ENCODE measurements around the gene MDP1.

MDP1 gene

DNA sequence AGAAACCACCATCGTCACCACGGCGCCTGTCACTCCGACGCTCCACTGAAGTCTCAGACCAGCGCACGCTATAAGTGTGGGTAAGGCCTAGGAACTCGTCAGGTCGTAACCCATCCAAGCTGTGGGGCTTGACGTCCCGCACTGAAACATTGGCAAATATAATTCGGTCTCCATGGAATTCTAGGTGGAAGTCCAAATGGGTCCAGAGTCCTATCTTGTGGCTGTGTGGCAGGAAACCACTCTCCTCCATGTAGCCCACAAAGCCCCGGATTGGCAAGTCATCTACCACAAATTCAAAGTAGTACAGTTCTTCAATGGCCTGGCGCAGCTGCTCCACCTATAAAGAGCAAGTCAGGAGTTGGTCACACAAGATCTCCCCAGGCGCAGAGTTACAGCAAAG lies 22.9 kb downstream of the MDP1 start:
- no peak overlapping the region for H3K4me3 ChIP-seq (ENCODE audit: low read depth, low read length)
- TF ChIP-seq, protein P1, sequence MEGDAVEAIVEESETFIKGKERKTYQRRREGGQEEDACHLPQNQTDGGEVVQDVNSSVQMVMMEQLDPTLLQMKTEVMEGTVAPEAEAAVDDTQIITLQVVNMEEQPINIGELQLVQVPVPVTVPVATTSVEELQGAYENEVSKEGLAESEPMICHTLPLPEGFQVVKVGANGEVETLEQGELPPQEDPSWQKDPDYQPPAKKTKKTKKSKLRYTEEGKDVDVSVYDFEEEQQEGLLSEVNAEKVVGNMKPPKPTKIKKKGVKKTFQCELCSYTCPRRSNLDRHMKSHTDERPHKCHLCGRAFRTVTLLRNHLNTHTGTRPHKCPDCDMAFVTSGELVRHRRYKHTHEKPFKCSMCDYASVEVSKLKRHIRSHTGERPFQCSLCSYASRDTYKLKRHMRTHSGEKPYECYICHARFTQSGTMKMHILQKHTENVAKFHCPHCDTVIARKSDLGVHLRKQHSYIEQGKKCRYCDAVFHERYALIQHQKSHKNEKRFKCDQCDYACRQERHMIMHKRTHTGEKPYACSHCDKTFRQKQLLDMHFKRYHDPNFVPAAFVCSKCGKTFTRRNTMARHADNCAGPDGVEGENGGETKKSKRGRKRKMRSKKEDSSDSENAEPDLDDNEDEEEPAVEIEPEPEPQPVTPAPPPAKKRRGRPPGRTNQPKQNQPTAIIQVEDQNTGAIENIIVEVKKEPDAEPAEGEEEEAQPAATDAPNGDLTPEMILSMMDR (IDR thresholded peaks at IDR 0.05; ENCODE audit: low read depth, low read length), result no peak

DNA sequence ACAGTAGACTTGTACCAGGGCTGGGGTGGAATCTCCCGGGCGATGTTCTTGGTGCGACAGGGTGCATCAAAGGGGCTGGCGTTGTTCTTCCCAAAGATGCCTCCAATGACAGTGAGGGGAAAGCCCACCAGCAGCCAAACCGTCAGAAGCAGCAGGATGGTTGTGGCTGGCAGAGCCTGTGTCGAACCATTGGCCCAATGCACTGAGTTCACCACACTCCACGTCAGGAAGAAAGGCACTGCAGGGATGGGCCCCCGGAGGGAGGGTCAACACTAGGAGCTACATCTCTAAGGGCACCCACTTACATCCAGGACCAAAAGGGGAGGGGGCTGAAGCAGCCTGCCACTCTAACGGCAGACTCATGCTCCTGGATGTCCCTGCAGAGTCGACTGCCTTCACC lies 25.4 kb downstream of the MDP1 start:
- H3K4me3 ChIP-seq (ENCODE audit: low read depth, low read length), result no peak overlapping the region
- TF ChIP-seq, protein P1 (IDR thresholded peaks at IDR 0.05; ENCODE audit: low read depth, low read length), result no peak

DNA sequence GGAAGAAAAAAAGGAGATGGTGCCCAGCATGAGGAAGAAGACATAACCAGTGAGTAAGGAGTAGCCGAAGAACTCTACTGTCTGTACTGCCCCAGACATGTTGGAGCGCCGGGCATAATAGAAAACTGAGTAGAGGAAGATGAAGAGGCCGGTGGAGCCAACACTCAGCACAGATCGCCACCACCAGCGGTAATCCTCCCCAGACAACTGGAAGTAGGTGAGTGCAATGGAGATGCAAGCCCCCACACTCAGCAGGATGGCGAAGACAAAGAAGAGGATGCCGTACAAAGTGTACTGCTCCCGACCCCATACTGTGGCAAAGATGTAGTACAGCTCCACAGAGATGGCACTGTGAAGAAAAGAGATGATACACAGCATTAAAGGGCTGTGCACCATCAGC lies 26.4 kb downstream of the MDP1 start:
- no peak overlapping the region for H3K4me3 ChIP-seq (ENCODE audit: low read depth, low read length)
- TF ChIP-seq, protein P1 (IDR thresholded peaks at IDR 0.05; ENCODE audit: low read depth, low read length), result no peak

DNA sequence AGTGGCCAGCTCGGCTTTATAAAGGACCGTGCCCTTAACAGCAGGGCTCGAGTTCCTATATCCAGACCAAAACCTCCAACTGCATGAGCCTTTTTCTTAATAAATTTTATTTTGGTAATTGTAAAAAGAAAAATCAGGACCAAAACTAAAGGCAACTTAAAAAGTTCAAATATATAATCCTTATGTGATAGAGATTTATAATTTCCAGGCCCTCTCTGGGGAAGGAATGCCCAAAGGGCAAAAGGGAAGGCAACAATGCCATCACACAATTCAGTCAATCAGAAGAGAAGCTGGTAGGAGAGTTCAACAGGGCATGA lies 26.8 kb downstream of the MDP1 start:
- TF ChIP-seq, protein P1 (IDR thresholded peaks at IDR 0.05; ENCODE audit: low read depth, low read length), result no peak
- no peak overlapping the region; the same call in 1 of the 2 replicates for H3K4me3 ChIP-seq (ENCODE audit: low read depth, low read length)

DNA sequence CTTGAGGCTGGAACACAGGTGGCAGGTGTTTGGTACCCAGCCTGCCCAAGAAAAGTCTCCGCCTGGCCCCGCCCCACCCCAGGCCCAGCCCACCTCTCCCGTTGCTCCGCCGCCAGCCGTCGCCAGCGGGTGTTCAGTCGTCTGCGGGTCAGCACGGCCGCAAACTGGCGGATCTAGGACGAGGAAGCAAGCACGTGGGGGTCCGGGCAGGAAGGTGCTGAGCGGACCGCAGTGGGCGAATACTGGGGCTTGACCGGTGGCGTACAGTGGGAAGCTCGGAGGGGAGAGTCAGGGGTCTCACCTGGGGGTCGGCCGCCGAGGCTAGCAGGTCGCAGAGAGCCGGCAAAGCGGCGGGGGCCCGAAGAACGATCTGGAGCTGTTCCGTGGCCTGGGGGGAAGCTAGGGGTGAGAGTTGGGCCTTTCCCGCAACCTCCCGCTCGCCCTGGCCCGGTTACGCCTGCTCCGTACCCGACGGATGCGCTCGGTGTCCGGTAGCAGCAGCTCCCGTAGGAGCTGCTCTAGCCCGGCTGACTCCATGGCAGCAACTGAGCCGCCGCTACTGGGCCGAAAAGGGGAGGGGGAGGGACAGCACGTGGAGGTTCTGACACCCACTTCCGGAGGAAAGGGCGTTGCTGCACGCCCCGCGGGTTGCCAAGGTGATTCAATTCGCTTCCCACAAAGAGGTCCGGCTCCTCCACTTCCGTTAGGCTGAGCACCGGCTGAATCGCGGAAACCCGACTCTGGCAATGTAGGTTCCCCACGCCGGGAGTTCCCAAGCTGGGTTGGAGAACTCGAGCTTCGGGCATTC lies 27.4 kb downstream of the MDP1 start, which contains the start of gene IPO4:
Gene IPO4 (minus strand): TSS at position 566 of the 808 bp plus-strand sequence. CDS start 29 bp downstream, at position 537.
- TF ChIP-seq, protein P1 (IDR thresholded peaks at IDR 0.05; ENCODE audit: low read depth, low read length), result no peak
- H3K4me3 ChIP-seq (ENCODE audit: low read depth, low read length), result peak within 1 kb of the TSS; percentile 78

DNA sequence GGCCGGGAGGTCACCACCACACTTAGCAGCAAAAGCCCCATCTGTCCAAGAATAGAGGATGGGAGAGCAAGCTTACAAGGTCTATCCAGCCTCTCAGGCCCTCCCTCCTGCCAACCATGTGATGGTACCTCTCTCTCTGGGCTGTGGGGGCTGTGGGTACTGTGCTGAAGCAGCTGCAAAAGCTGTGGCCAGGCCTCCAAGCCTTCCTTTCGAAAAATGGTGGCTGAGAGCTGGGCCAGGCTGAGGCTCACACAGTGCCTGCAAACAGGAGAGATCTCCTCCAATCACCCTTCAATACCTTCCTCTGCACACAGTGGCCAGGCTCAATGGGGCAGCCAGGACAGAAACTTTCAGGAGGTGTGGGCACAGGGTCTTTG lies 28.3 kb downstream of the MDP1 start:
- TF ChIP-seq, protein P1 (IDR thresholded peaks at IDR 0.05; ENCODE audit: low read depth, low read length), result no peak
- H3K4me3 ChIP-seq (ENCODE audit: low read depth, low read length), result peak overlapping the region; percentile 78

DNA sequence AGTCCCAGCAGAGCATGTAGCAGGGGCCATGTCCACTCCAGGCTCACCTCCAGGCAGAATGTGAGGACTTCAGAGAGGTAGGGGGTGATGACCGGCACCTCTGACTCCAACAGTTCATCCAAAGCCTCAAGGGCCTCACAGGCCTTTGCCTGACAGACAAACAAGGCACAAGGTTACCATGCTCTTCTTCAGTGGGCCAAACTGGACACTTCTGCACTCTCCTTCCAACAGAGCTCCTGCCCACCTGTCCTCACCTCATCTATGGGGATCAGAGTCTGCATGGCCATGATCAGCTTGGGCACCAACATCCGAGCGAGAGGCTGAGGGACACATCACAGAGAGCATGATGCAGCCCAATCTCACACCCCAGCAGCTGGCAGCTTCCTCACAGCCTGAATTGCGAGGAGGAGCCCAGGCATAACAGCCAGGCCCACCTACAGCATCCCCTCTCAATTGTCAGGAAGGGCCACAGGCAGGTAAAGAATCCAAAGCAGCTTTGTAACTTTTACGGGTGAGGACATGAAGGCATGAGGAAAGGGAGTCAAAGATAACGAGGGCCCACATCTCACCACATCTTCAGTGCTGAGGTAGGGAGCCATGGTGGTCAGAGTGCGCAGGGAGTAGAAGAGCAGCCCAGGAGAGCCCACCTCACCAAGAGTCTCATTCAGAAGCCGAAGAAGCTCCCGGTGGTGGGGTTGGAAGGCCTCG lies 28.9 kb downstream of the MDP1 start:
- no peak overlapping the region for H3K4me3 ChIP-seq (ENCODE audit: low read depth, low read length)
- TF ChIP-seq, protein P1 (IDR thresholded peaks at IDR 0.05; ENCODE audit: low read depth, low read length), result no peak

All from WI38 (cell line).